ENCODE results near the gene FAR1.

DNA sequence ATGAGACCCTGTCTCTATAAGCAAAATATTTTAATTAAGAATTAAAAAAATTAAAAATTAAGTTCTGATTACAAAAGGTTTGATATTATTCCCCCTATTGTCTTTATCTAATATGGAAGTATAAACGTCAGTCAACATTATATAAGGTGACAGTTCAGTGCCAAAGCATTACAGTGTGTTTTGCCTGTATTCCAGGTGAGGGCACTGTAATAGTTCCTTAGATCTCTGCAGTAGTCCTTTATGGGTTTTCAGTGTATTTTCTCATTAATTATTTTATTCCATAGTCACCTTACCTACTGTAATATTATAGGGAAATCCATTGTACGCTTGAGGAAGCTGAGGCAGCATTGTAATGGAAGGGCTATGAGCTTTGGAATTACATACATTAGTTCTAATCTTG, 33.0 kb downstream of the FAR1 start:
- TF ChIP-seq, protein P1, sequence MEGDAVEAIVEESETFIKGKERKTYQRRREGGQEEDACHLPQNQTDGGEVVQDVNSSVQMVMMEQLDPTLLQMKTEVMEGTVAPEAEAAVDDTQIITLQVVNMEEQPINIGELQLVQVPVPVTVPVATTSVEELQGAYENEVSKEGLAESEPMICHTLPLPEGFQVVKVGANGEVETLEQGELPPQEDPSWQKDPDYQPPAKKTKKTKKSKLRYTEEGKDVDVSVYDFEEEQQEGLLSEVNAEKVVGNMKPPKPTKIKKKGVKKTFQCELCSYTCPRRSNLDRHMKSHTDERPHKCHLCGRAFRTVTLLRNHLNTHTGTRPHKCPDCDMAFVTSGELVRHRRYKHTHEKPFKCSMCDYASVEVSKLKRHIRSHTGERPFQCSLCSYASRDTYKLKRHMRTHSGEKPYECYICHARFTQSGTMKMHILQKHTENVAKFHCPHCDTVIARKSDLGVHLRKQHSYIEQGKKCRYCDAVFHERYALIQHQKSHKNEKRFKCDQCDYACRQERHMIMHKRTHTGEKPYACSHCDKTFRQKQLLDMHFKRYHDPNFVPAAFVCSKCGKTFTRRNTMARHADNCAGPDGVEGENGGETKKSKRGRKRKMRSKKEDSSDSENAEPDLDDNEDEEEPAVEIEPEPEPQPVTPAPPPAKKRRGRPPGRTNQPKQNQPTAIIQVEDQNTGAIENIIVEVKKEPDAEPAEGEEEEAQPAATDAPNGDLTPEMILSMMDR (IDR thresholded peaks at IDR 0.05; ENCODE audit: low read depth, low read length, poor library complexity, severe bottlenecking) = no peak
- TF ChIP-seq EZH2phosphoT487 (IDR thresholded peaks at IDR 0.05; ENCODE audit: borderline replicate concordance, low read length) = no peak
